Measurements from ENCODE around the gene MS4A10.
"Not testable (repeated sequence)": the region's sequence is repeated elsewhere in the genome, so short reads cannot be mapped to it uniquely, and the experiment has no call there.

GRCh38 chr11:60759438-60760225 is 25.5 kb upstream of the MS4A10 start:
- TF ChIP-seq CTCF (conservative IDR thresholded peaks at IDR 0.05; ENCODE audit: low read depth, low read length); EZH2 (IDR thresholded peaks at IDR 0.05; ENCODE audit: low read length, unreplicated experiment); EZH2phosphoT487 (IDR thresholded peaks at IDR 0.05; ENCODE audit: borderline replicate concordance, low read length): not testable (repeated sequence)

Measured in PC-3 (cell line).